Neural cell (in vitro differentiated cells): ENCODE data around the gene FOXP3. TPM values are rescaled to one million over a fixed set of nuclear protein-coding genes. Genes with fewer than 3 reads are reported as not detected.

ENCODE experiments used
- H2AFZ ChIP-seq: fragments of 200-600, 300-800 bp; sonication (generic), shearing (Covaris generic); 2 replicates; pipeline ENCODE4 v1.6.0; 2014; ENCODE audit warnings: low read depth, mild to moderate bottlenecking, antibody characterized with exemption, low read length, moderate library complexity
- H3F3A ChIP-seq: fragments of 200-600 bp; shearing (Covaris generic); 2 replicates; pipeline ENCODE4 v1.6.1; 2016; ENCODE audit warnings: mild to moderate bottlenecking, moderate library complexity, mixed read lengths, antibody characterized with exemption, low read length; ENCODE audit not compliant: insufficient read depth, poor library complexity, severe bottlenecking
- H3K27ac ChIP-seq: fragments of 200-600, 300-800 bp; sonication (generic), shearing (Covaris generic); 2 replicates; pipeline ENCODE4 v1.5.1; 2014; ENCODE audit warnings: mild to moderate bottlenecking, low read length, moderate library complexity
- H3K27me3 ChIP-seq: fragments of 300-800, 200-600 bp; sonication (generic), shearing (Covaris generic); 2 replicates; pipeline ENCODE4 v1.6.0; 2014; ENCODE audit warnings: mild to moderate bottlenecking, low read depth, low read length, moderate library complexity; ENCODE audit not compliant: insufficient read depth
- H3K36me3 ChIP-seq: fragments of 300-800, 200-600 bp; sonication (generic), shearing (Covaris generic); 2 replicates; pipeline ENCODE4 v1.5.1; 2014; ENCODE audit warnings: mild to moderate bottlenecking, antibody characterized with exemption, low read length, moderate library complexity; ENCODE audit not compliant: insufficient read depth
- H3K4me2 ChIP-seq: fragments of 300-800, 200-600 bp; sonication (generic), shearing (Covaris generic); 2 replicates; pipeline ENCODE4 v1.6.0; 2014; ENCODE audit warnings: mild to moderate bottlenecking, low read length
- H3K4me3 ChIP-seq: fragments of 300-800, 200-600 bp; sonication (generic), shearing (Covaris generic); 2 replicates; pipeline ENCODE4 v1.5.1; 2014; ENCODE audit warnings: mild to moderate bottlenecking, low read length, moderate library complexity
- H3K79me2 ChIP-seq: fragments of 200-600 bp; shearing (Covaris generic); replicated peaks from 2 replicates; pipeline ENCODE4 v1.6.0; 2014; ENCODE audit warnings: mild to moderate bottlenecking, low read length, moderate library complexity; ENCODE audit not compliant: insufficient read depth
- H3K9ac ChIP-seq: fragments of 300-800, 200-600 bp; sonication (generic), shearing (Covaris generic); 2 replicates; pipeline ENCODE4 v1.6.1; 2016; ENCODE audit warnings: mild to moderate bottlenecking, low read length, mixed read lengths
- H3K9me2 ChIP-seq: fragments of 200-600 bp; shearing (Covaris generic); 2 replicates; pipeline ENCODE4 v1.6.1; 2016; ENCODE audit warnings: mild to moderate bottlenecking, low read length, mixed read lengths; ENCODE audit not compliant: insufficient read depth
- H3K9me3 ChIP-seq: fragments of 200-600, 300-800 bp; sonication (generic), shearing (Covaris generic); 2 replicates; pipeline ENCODE4 v1.6.1; 2016; ENCODE audit warnings: mild to moderate bottlenecking, mixed run types, low read length, moderate library complexity, mixed read lengths
- H4K20me1 ChIP-seq: fragments of 200-600 bp; shearing (Covaris generic); 2 replicates; pipeline ENCODE4 v1.6.1; 2016; ENCODE audit warnings: mild to moderate bottlenecking, mixed run types; ENCODE audit not compliant: insufficient read depth
- EP300 ChIP-seq: fragments of 450-650 bp; conservative IDR thresholded peaks from 2 replicates; pipeline ENCODE4 v1.6.1; 2014; ENCODE audit warnings: antibody characterized with exemption, mild to moderate bottlenecking, moderate library complexity; ENCODE audit not compliant: poor library complexity, severe bottlenecking
- EZH2 ChIP-seq: fragments of 200-600, 300-800 bp; shearing (Covaris generic), sonication (generic); IDR thresholded peaks from 2 replicates; pipeline ENCODE4 v1.6.1; 2014; ENCODE audit warnings: antibody characterized with exemption, low read length, borderline replicate concordance, mild to moderate bottlenecking; ENCODE audit not compliant: insufficient read depth, poor library complexity, severe bottlenecking
- MXI1 ChIP-seq: fragments of 450-650 bp; conservative IDR thresholded peaks from 2 replicates; pipeline ENCODE4 v1.6.1; 2014; ENCODE audit warnings: antibody characterized with exemption, mild to moderate bottlenecking; ENCODE audit not compliant: poor library complexity, severe bottlenecking
- POLR2AphosphoS5 ChIP-seq: IDR thresholded peaks from 2 replicates; pipeline ENCODE4 v1.6.1; 2012
- RAD21 ChIP-seq: fragments of 450-650 bp; conservative IDR thresholded peaks from 2 replicates; pipeline ENCODE4 v1.6.1; 2014; ENCODE audit warnings: antibody characterized with exemption, mild to moderate bottlenecking, moderate library complexity
- SMC3 ChIP-seq: fragments of 450-650 bp; conservative IDR thresholded peaks from 2 replicates; pipeline ENCODE4 v1.6.1; 2014; ENCODE audit warnings: antibody characterized with exemption, mild to moderate bottlenecking, moderate library complexity; ENCODE audit not compliant: poor library complexity
- TAF1 ChIP-seq: IDR thresholded peaks from 2 replicates; pipeline ENCODE4 v1.6.1; 2012; ENCODE audit warnings: low read depth
- polyA plus RNA-seq: library from polyadenylated mRNA; depleted of rRNA; stranded (reverse); fragments of >200 nt; gene quantifications from 2 replicates; pipeline ENCODE4 v1.2.3, GENCODE V29; 2014
- TF ChIP-seq, protein P1 (sequence below): fragments of 450-650 bp; IDR thresholded peaks from 2 replicates; pipeline ENCODE4 v1.5.1; 2014; ENCODE audit warnings: antibody characterized with exemption, mild to moderate bottlenecking, moderate library complexity; ENCODE audit not compliant: poor library complexity, severe bottlenecking
- TF ChIP-seq, protein P2 (sequence below): IDR thresholded peaks from 2 replicates; pipeline ENCODE4 v1.6.1; 2012; ENCODE audit warnings: borderline replicate concordance

The FOXP3 gene
- polyA plus RNA-seq, 1 donor from 2014 or later: not detected

DNA sequence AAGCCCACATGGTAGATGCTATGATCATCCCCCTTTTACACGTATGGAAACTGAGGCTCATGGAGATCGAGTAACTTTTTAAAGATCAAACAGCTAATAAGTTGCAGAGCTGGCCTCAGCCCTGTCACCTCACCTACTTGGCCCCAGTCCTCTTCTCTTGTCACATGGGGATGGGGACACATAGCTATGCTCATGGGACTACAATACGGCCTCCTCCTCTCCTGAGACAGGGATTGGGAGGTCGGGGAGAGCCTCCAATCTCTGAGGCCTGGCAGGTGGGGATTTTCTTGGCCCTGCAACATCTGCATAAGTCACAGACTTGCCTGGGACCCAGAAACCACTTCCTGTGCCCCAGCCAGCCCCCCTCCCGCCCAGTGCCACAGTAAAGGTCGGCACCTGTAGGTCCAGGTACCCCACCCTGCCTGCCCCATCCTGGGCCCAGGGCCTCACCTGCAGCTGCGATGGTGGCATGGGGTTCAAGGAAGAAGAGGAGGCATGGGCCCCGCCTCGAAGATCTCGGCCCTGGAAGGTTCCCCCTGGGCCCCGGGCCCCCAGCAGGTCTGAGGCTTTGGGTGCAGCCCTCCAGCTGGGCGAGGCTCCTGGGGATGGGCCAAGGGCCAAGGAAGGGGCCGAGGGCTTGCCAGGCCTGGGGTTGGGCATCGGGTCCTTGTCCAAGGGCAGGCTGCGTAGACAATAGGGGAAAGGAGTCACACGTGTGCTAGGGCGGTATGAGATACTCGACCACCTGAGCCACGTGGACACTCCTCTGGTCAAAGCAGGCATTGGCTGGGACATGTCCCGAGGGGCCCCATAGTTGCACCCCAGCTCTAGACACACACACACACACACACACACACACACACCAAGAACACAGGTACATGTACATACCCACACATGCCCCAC, 6.4 kb downstream of the FOXP3 start:
- no peaks in the 10 kb centered on the region for H3K9me3 ChIP-seq
- H3K9me2 ChIP-seq: no peaks in the 10 kb centered on the region
- no peak overlapping the region for H3K27ac ChIP-seq
- H4K20me1 ChIP-seq: no peaks in the 10 kb centered on the region
- TF ChIP-seq EP300: no peak
- no peak for TF ChIP-seq EZH2
- no peak for TF ChIP-seq POLR2AphosphoS5
- TF ChIP-seq TAF1: no peak
- TF ChIP-seq, protein P1, sequence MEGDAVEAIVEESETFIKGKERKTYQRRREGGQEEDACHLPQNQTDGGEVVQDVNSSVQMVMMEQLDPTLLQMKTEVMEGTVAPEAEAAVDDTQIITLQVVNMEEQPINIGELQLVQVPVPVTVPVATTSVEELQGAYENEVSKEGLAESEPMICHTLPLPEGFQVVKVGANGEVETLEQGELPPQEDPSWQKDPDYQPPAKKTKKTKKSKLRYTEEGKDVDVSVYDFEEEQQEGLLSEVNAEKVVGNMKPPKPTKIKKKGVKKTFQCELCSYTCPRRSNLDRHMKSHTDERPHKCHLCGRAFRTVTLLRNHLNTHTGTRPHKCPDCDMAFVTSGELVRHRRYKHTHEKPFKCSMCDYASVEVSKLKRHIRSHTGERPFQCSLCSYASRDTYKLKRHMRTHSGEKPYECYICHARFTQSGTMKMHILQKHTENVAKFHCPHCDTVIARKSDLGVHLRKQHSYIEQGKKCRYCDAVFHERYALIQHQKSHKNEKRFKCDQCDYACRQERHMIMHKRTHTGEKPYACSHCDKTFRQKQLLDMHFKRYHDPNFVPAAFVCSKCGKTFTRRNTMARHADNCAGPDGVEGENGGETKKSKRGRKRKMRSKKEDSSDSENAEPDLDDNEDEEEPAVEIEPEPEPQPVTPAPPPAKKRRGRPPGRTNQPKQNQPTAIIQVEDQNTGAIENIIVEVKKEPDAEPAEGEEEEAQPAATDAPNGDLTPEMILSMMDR: no peak
- no peak for TF ChIP-seq SMC3
- TF ChIP-seq, protein P2, sequence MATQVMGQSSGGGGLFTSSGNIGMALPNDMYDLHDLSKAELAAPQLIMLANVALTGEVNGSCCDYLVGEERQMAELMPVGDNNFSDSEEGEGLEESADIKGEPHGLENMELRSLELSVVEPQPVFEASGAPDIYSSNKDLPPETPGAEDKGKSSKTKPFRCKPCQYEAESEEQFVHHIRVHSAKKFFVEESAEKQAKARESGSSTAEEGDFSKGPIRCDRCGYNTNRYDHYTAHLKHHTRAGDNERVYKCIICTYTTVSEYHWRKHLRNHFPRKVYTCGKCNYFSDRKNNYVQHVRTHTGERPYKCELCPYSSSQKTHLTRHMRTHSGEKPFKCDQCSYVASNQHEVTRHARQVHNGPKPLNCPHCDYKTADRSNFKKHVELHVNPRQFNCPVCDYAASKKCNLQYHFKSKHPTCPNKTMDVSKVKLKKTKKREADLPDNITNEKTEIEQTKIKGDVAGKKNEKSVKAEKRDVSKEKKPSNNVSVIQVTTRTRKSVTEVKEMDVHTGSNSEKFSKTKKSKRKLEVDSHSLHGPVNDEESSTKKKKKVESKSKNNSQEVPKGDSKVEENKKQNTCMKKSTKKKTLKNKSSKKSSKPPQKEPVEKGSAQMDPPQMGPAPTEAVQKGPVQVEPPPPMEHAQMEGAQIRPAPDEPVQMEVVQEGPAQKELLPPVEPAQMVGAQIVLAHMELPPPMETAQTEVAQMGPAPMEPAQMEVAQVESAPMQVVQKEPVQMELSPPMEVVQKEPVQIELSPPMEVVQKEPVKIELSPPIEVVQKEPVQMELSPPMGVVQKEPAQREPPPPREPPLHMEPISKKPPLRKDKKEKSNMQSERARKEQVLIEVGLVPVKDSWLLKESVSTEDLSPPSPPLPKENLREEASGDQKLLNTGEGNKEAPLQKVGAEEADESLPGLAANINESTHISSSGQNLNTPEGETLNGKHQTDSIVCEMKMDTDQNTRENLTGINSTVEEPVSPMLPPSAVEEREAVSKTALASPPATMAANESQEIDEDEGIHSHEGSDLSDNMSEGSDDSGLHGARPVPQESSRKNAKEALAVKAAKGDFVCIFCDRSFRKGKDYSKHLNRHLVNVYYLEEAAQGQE: no peak
- no peak for TF ChIP-seq MXI1
- no peak for TF ChIP-seq RAD21
- no peak overlapping the region for H2AFZ ChIP-seq
- no peaks in the 10 kb centered on the region for H3K36me3 ChIP-seq
- H3K4me3 ChIP-seq: no peak overlapping the region
- H3K4me2 ChIP-seq: no peak overlapping the region
- no peaks in the 10 kb centered on the region for H3K27me3 ChIP-seq
- no peak overlapping the region for H3K9ac ChIP-seq
- H3K79me2 ChIP-seq: no peaks in the 10 kb centered on the region
- H3F3A ChIP-seq: no peaks in the 10 kb centered on the region

DNA sequence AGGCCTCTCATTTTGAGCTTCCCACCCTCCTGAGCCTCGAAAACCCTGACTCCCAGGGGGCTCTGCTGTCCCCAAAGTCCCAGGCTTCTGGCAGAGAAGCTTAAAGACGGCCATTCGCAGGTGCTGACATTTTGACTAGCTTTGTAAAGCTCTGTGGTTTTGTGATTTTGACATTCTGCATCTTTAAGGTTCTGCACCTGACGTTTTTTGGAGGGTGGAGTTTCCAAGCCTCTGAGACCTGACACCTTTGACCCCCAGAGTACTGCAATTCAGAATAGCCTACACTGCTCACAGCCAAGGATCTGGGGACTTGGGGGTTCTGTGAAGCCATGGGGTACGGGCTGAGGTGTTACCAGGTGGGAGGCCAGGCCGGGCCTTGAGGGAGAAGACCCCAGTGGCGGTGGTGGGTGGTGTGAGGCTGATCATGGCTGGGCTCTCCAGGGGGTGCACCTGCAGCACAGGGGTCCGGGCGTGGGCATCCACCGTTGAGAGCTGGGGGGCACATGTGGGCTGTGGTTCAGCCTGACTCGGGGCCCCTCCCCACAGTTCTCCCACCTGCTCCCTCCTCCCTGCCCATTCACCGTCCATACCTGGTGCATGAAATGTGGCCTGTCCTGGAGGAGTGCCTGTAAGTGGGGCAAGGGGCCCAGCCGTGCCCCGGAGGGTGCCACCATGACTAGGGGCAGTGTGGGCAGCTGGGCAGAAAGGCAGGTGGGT, 7.3 kb downstream of the FOXP3 start:
- Histone ChIP-seq H3K4me3 (no peak overlapping the region), H3K36me3 (no peaks in the 10 kb centered on the region), H3K9ac (no peak overlapping the region), H3K9me2 (no peaks in the 10 kb centered on the region), H4K20me1 (no peaks in the 10 kb centered on the region), H3F3A (no peaks in the 10 kb centered on the region), H3K4me2 (no peak overlapping the region), H3K9me3 (no peaks in the 10 kb centered on the region), H3K79me2 (no peaks in the 10 kb centered on the region), H2AFZ (no peak overlapping the region), H3K27ac (no peak overlapping the region), H3K27me3 (no peaks in the 10 kb centered on the region)
- TF ChIP-seq MXI1 (no peak), EZH2 (no peak), RAD21 (no peak), TAF1 (no peak), EP300 (no peak), SMC3 (no peak), POLR2AphosphoS5 (no peak)
- TF ChIP-seq, protein P1: no peak
- TF ChIP-seq, protein P2: no peak
